GM23338 (cell line): ENCODE results near the gene FGGY. TPM values are rescaled to one million over a fixed set of nuclear protein-coding genes. Genes with fewer than 3 reads are reported as not detected.

ENCODE experiments used
- ATAC-seq: fragments of 200-7000 bp; cut with Tn5 transposase; 3 replicates; pipeline ENCODE4 v1.9.1; 2020
- DNase-seq: peaks from one replicate; pipeline ENCODE4 v3.0.0-alpha.2; 2015; ENCODE audit warnings: low spot score
- H2AFZ ChIP-seq: fragments of 200-600 bp; sonication (generic); 2 replicates; pipeline ENCODE4 v1.8.0; 2016; ENCODE audit warnings: antibody characterized with exemption, mild to moderate bottlenecking, moderate library complexity
- H3F3A ChIP-seq: fragments of 200-600 bp; sonication (generic); replicated peaks from 2 replicates; pipeline ENCODE4 v1.8.0; 2017; ENCODE audit warnings: antibody characterized with exemption, mixed run types, low read depth
- H3K27ac ChIP-seq: fragments of 200-600 bp; sonication (generic); 2 replicates; pipeline ENCODE4 v1.6.1; 2016; ENCODE audit warnings: low read depth
- H3K27me3 ChIP-seq: fragments of 200-600 bp; sonication (generic); 2 replicates; pipeline ENCODE4 v1.8.0; 2016; ENCODE audit warnings: mild to moderate bottlenecking, mixed run types, moderate library complexity; ENCODE audit not compliant: insufficient read depth
- H3K36me3 ChIP-seq: fragments of 200-600 bp; sonication (generic); 2 replicates; pipeline ENCODE4 v1.8.0; 2016; ENCODE audit warnings: mild to moderate bottlenecking; ENCODE audit not compliant: insufficient read depth
- H3K4me1 ChIP-seq: fragments of 200-600 bp; sonication (generic); 2 replicates; pipeline ENCODE4 v1.8.0; 2016; ENCODE audit warnings: mild to moderate bottlenecking, moderate library complexity; ENCODE audit not compliant: insufficient read depth
- H3K4me2 ChIP-seq: fragments of 200-600 bp; sonication (generic); 2 replicates; pipeline ENCODE4 v1.7.1; 2017; ENCODE audit warnings: mixed run types
- H3K4me3 ChIP-seq: fragments of 200-600 bp; sonication (generic); 2 replicates; pipeline ENCODE4 v1.6.1; 2016; ENCODE audit warnings: mixed run types
- H3K79me2 ChIP-seq: fragments of 200-600 bp; sonication (generic); replicated peaks from 2 replicates; pipeline ENCODE4 v1.8.0; 2017; ENCODE audit warnings: mild to moderate bottlenecking; ENCODE audit not compliant: insufficient read depth
- H3K9me2 ChIP-seq: fragments of 200-600 bp; sonication (generic); 2 replicates; pipeline ENCODE4 v1.8.0; 2017; ENCODE audit not compliant: insufficient read depth
- H4K20me1 ChIP-seq: fragments of 200-600 bp; sonication (generic); replicated peaks from 2 replicates; pipeline ENCODE4 v1.8.0; 2017; ENCODE audit warnings: mild to moderate bottlenecking; ENCODE audit not compliant: insufficient read depth
- H3K27ac Mint-ChIP-seq: 2 replicates; pipeline ENCODE4 v1.8.0; 2020; ENCODE audit warnings: inconsistent platforms, mild to moderate bottlenecking, moderate library complexity, mixed read lengths
- H3K27me3 Mint-ChIP-seq: 3 replicates; pipeline ENCODE4 v1.8.0; 2022; ENCODE audit warnings: low read depth, mild to moderate bottlenecking, moderate library complexity, mixed read lengths, inconsistent platforms; ENCODE audit not compliant: insufficient read depth, poor library complexity
- H3K36me3 Mint-ChIP-seq: 3 replicates; pipeline ENCODE4 v1.8.0; 2021; ENCODE audit warnings: low read depth, mild to moderate bottlenecking, inconsistent platforms, moderate library complexity, mixed read lengths
- H3K4me1 Mint-ChIP-seq: 3 replicates; pipeline ENCODE4 v1.8.0; 2020; ENCODE audit warnings: mild to moderate bottlenecking, inconsistent platforms, mixed read lengths
- H3K4me3 Mint-ChIP-seq: 3 replicates; pipeline ENCODE4 v1.8.0; 2021; ENCODE audit warnings: moderate library complexity, mild to moderate bottlenecking, inconsistent platforms, mixed read lengths
- H3K9me3 Mint-ChIP-seq: 3 replicates; pipeline ENCODE4 v1.8.0; 2020; ENCODE audit warnings: moderate library complexity, mild to moderate bottlenecking, inconsistent platforms, mixed read lengths
- CREB1 ChIP-seq: fragments of 250-450 bp; sonication (Bioruptor Pico); IDR thresholded peaks from 2 replicates; pipeline ENCODE4 v1.5.0; 2020; ENCODE audit warnings: low read depth, mild to moderate bottlenecking, moderate library complexity
- ETS1 ChIP-seq: IDR thresholded peaks from 2 replicates; pipeline ENCODE4 v1.6.1; 2016; ENCODE audit warnings: antibody characterized with exemption
- EZH2 ChIP-seq: fragments of 200-600 bp; sonication (generic); IDR thresholded peaks from one replicate; pipeline ENCODE4 v1.8.0; 2017; ENCODE audit warnings: antibody characterized with exemption, mild to moderate bottlenecking, low read depth; ENCODE audit not compliant: unreplicated experiment
- EZH2phosphoT487 ChIP-seq: fragments of 200-600 bp; sonication (generic); IDR thresholded peaks from one replicate; pipeline ENCODE4 v1.8.1; 2018; ENCODE audit warnings: antibody characterized with exemption; ENCODE audit not compliant: unreplicated experiment
- JUNB ChIP-seq: IDR thresholded peaks from one replicate; pipeline ENCODE4 v1.6.1; 2016; ENCODE audit warnings: antibody characterized with exemption; ENCODE audit not compliant: unreplicated experiment
- NANOG ChIP-seq: IDR thresholded peaks from 2 replicates; pipeline ENCODE4 v1.6.1; 2016; ENCODE audit warnings: antibody characterized with exemption, borderline replicate concordance
- POLR2AphosphoS5 ChIP-seq: IDR thresholded peaks from 2 replicates; pipeline ENCODE4 v1.6.1; 2016; ENCODE audit warnings: antibody characterized with exemption, low read depth
- STAT1 ChIP-seq: IDR thresholded peaks from one replicate; pipeline ENCODE4 v1.6.1; 2016; ENCODE audit warnings: antibody characterized with exemption; ENCODE audit not compliant: unreplicated experiment
- ZNF114 ChIP-seq: fragments of 250-450 bp; sonication (Bioruptor Pico); IDR thresholded peaks from 2 replicates; pipeline ENCODE4 v1.5.0; 2020; ENCODE audit warnings: mild to moderate bottlenecking, moderate library complexity
- ZNF331 ChIP-seq: fragments of 250-450 bp; sonication (Bioruptor Pico); IDR thresholded peaks from 2 replicates; pipeline ENCODE4 v1.5.0; 2020; ENCODE audit warnings: low read depth, mild to moderate bottlenecking, moderate library complexity
- polyA plus RNA-seq: library from polyadenylated mRNA; unstranded; fragments of >200 nt; fragmentation: Nextera tagmentation; extraction: Ambion mirVana; gene quantifications from 2 replicates; pipeline ENCODE4 v1.2.1, GENCODE V29; 2016
- total RNA-seq: library from RNA; depleted of rRNA; stranded (reverse); fragments of >200 nt; shearing (Covaris generic); gene quantifications from 2 replicates; pipeline ENCODE4 v1.2.3, GENCODE V29; 2014
- TF ChIP-seq, protein P1 (sequence below): fragments of 250-450 bp; sonication (Bioruptor Pico); IDR thresholded peaks from 2 replicates; pipeline ENCODE4 v1.5.0; 2020; ENCODE audit warnings: mild to moderate bottlenecking, moderate library complexity
- TF ChIP-seq, protein P2 (sequence below): IDR thresholded peaks from one replicate; pipeline ENCODE4 v1.6.1; 2018; ENCODE audit warnings: antibody characterized with exemption; ENCODE audit not compliant: unreplicated experiment
- TF ChIP-seq, protein P3 (sequence below), 2 experiments: fragments of 200-600 bp in 1 of 2; sonication (generic) in 1 of 2; conservative IDR thresholded peaks; 2 replicates each; pipeline versions ENCODE4 v1.5.1 to v1.6.1; 2016 to 2017; ENCODE audit warnings: antibody characterized with exemption in 2 of 2, low read depth in 2 of 2, mild to moderate bottlenecking in 2 of 2, moderate library complexity in 1 of 2

The FGGY gene
- total and polyA plus RNA-seq, 2 experiments from 2014 or later = 10.9 to 21.4 TPM

GRCh38 chr1:59414406-59415133, 117.7 kb downstream of the FGGY start:
- Histone ChIP-seq H3K36me3 (no peaks in the 10 kb centered on the region), H3F3A (no peaks in the 10 kb centered on the region), H3K79me2 (no peaks in the 10 kb centered on the region), H3K4me2 (no peak overlapping the region), H3K4me3 (no peak overlapping the region), H3K4me1 (peaks cover 11% of the 10 kb centered on the region), H4K20me1 (no peaks in the 10 kb centered on the region), H2AFZ (no peak overlapping the region), H3K27ac (no peak overlapping the region), H3K27me3 (no peaks in the 10 kb centered on the region), H3K9me2 (peaks cover 9% of the 10 kb centered on the region; the same call in 1 of the 2 replicates)
- Mint-ChIP-seq H3K4me1 (peaks cover 17% of the 10 kb centered on the region), H3K27ac (no peak overlapping the region), H3K9me3 (no peaks in the 10 kb centered on the region), H3K27me3 (no peaks in the 10 kb centered on the region), H3K36me3 (no peaks in the 10 kb centered on the region), H3K4me3 (no peak overlapping the region)
- DNase-seq (no peak), ATAC-seq (no peak)
- TF ChIP-seq JUNB (no peak), CREB1 (CRISPR knock-in tag) (no peak), NANOG (no peak), STAT1 (no peak), ZNF331 (CRISPR knock-in tag) (no peak), POLR2AphosphoS5 (no peak), EZH2phosphoT487 (no peak), EZH2 (no peak), ZNF114 (CRISPR knock-in tag) (no peak), ETS1 (no peak)
- TF ChIP-seq, protein P1, sequence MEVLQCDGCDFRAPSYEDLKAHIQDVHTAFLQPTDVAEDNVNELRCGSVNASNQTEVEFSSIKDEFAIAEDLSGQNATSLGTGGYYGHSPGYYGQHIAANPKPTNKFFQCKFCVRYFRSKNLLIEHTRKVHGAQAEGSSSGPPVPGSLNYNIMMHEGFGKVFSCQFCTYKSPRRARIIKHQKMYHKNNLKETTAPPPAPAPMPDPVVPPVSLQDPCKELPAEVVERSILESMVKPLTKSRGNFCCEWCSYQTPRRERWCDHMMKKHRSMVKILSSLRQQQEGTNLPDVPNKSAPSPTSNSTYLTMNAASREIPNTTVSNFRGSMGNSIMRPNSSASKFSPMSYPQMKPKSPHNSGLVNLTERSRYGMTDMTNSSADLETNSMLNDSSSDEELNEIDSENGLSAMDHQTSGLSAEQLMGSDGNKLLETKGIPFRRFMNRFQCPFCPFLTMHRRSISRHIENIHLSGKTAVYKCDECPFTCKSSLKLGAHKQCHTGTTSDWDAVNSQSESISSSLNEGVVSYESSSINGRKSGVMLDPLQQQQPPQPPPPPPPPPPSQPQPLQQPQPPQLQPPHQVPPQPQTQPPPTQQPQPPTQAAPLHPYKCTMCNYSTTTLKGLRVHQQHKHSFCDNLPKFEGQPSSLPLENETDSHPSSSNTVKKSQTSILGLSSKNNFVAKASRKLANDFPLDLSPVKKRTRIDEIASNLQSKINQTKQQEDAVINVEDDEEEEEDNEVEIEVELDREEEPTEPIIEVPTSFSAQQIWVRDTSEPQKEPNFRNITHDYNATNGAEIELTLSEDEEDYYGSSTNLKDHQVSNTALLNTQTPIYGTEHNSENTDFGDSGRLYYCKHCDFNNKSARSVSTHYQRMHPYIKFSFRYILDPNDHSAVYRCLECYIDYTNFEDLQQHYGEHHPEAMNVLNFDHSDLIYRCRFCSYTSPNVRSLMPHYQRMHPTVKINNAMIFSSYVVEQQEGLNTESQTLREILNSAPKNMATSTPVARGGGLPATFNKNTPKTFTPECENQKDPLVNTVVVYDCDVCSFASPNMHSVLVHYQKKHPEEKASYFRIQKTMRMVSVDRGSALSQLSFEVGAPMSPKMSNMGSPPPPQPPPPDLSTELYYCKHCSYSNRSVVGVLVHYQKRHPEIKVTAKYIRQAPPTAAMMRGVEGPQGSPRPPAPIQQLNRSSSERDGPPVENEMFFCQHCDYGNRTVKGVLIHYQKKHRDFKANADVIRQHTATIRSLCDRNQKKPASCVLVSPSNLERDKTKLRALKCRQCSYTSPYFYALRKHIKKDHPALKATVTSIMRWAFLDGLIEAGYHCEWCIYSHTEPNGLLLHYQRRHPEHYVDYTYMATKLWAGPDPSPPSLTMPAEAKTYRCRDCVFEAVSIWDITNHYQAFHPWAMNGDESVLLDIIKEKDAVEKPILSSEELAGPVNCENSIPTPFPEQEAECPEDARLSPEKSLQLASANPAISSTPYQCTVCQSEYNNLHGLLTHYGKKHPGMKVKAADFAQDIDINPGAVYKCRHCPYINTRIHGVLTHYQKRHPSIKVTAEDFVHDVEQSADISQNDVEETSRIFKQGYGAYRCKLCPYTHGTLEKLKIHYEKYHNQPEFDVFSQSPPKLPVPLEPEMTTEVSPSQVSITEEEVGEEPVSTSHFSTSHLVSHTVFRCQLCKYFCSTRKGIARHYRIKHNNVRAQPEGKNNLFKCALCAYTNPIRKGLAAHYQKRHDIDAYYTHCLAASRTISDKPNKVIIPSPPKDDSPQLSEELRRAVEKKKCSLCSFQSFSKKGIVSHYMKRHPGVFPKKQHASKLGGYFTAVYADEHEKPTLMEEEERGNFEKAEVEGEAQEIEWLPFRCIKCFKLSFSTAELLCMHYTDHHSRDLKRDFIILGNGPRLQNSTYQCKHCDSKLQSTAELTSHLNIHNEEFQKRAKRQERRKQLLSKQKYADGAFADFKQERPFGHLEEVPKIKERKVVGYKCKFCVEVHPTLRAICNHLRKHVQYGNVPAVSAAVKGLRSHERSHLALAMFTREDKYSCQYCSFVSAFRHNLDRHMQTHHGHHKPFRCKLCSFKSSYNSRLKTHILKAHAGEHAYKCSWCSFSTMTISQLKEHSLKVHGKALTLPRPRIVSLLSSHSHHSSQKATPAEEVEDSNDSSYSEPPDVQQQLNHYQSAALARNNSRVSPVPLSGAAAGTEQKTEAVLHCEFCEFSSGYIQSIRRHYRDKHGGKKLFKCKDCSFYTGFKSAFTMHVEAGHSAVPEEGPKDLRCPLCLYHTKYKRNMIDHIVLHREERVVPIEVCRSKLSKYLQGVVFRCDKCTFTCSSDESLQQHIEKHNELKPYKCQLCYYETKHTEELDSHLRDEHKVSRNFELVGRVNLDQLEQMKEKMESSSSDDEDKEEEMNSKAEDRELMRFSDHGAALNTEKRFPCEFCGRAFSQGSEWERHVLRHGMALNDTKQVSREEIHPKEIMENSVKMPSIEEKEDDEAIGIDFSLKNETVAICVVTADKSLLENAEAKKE (CRISPR knock-in tag) = no peak
- TF ChIP-seq, protein P2, sequence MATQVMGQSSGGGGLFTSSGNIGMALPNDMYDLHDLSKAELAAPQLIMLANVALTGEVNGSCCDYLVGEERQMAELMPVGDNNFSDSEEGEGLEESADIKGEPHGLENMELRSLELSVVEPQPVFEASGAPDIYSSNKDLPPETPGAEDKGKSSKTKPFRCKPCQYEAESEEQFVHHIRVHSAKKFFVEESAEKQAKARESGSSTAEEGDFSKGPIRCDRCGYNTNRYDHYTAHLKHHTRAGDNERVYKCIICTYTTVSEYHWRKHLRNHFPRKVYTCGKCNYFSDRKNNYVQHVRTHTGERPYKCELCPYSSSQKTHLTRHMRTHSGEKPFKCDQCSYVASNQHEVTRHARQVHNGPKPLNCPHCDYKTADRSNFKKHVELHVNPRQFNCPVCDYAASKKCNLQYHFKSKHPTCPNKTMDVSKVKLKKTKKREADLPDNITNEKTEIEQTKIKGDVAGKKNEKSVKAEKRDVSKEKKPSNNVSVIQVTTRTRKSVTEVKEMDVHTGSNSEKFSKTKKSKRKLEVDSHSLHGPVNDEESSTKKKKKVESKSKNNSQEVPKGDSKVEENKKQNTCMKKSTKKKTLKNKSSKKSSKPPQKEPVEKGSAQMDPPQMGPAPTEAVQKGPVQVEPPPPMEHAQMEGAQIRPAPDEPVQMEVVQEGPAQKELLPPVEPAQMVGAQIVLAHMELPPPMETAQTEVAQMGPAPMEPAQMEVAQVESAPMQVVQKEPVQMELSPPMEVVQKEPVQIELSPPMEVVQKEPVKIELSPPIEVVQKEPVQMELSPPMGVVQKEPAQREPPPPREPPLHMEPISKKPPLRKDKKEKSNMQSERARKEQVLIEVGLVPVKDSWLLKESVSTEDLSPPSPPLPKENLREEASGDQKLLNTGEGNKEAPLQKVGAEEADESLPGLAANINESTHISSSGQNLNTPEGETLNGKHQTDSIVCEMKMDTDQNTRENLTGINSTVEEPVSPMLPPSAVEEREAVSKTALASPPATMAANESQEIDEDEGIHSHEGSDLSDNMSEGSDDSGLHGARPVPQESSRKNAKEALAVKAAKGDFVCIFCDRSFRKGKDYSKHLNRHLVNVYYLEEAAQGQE = no peak
- TF ChIP-seq, protein P3, sequence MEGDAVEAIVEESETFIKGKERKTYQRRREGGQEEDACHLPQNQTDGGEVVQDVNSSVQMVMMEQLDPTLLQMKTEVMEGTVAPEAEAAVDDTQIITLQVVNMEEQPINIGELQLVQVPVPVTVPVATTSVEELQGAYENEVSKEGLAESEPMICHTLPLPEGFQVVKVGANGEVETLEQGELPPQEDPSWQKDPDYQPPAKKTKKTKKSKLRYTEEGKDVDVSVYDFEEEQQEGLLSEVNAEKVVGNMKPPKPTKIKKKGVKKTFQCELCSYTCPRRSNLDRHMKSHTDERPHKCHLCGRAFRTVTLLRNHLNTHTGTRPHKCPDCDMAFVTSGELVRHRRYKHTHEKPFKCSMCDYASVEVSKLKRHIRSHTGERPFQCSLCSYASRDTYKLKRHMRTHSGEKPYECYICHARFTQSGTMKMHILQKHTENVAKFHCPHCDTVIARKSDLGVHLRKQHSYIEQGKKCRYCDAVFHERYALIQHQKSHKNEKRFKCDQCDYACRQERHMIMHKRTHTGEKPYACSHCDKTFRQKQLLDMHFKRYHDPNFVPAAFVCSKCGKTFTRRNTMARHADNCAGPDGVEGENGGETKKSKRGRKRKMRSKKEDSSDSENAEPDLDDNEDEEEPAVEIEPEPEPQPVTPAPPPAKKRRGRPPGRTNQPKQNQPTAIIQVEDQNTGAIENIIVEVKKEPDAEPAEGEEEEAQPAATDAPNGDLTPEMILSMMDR (conservative IDR thresholded peaks at IDR 0.05; ENCODE audit: low read depth in 2 of 2) = no peak
